GM10248 (cell line): ENCODE data around the gene C1QTNF2.

Experiments used
- CTCF ChIA-PET: fragments of 300-600 bp; sonication (Branson Sonifier 250); formaldehyde crosslinking; extraction: SDS; loops from one replicate; lab custom pipeline; 2021; ENCODE audit warnings: antibody characterized with exemption; lab: Yijun Ruan, JAX
- POLR2A ChIA-PET: fragments of 350-650 bp; sonication (Branson Sonifier 250); formaldehyde crosslinking; extraction: SDS; loops from one replicate; lab custom pipeline; 2020; ENCODE audit warnings: antibody characterized with exemption; lab: Yijun Ruan, JAX
- DNase-seq: peaks from one replicate; pipeline ENCODE4 v3.0.0; 2012; ENCODE audit errors: extremely low spot score
- TF ChIP-seq, protein P1 (sequence below): IDR thresholded peaks from 2 replicates; pipeline ENCODE4 v1.5.1; 2012; ENCODE audit warnings: mild to moderate bottlenecking, low read depth; ENCODE audit errors: extremely low read depth, missing control alignments, control extremely low read depth

C1QTNF2 gene

DNA sequence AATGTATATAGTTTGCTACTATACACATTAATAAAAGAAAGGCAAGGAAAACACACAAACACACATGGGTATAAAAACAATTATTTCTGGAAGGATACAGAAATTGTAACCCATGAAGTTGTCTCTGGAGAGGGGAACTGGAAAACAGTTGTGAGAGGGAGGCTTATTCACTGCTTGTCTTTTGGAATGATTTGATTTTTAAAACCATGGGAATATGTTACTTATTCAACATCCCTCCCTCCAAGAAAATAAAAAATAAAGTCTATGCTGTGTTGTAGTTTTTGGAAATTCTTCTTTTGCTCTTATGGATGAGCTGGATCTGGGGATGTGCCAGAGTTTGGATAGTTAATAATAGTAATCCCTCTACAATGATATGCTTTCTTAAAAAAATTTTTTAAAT lies 6.0 kb upstream of the C1QTNF2 start:
- TF ChIP-seq, protein P1, sequence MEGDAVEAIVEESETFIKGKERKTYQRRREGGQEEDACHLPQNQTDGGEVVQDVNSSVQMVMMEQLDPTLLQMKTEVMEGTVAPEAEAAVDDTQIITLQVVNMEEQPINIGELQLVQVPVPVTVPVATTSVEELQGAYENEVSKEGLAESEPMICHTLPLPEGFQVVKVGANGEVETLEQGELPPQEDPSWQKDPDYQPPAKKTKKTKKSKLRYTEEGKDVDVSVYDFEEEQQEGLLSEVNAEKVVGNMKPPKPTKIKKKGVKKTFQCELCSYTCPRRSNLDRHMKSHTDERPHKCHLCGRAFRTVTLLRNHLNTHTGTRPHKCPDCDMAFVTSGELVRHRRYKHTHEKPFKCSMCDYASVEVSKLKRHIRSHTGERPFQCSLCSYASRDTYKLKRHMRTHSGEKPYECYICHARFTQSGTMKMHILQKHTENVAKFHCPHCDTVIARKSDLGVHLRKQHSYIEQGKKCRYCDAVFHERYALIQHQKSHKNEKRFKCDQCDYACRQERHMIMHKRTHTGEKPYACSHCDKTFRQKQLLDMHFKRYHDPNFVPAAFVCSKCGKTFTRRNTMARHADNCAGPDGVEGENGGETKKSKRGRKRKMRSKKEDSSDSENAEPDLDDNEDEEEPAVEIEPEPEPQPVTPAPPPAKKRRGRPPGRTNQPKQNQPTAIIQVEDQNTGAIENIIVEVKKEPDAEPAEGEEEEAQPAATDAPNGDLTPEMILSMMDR: no peak
- ChIA-PET CTCF (interaction anchor here (2.1 to 2.2 kb wide), 2 partner anchors 15 to 31 kb away, joined by 6 to 7 read pairs; no protein-coding TSS in a partner anchor), POLR2A (no interaction called here)
- no peak for DNase-seq

DNA sequence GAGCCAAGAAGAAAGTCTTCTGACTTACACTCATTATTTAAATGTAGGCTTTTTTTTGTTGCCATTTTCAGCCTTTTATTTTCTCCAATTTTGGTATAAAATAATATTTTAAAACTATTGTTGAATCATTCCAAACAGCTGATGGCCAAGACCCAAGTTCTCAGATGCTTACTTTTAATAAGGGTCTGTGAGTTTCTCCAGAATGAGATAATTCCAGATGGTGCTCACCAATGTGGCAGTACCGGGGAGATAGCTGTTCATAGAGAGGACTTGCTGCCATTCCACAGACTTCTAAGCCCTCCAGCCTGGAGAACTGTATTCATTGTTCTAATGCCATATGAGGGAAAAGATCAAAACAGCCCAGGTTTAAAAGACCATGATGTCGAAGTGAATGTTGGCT lies 5.3 kb upstream of the C1QTNF2 start:
- CTCF ChIA-PET: interaction anchor here (2.1 to 2.2 kb wide), 2 partner anchors 15 to 30 kb away, joined by 6 to 7 read pairs; no protein-coding TSS in a partner anchor
- DNase-seq: no peak
- POLR2A ChIA-PET: no interaction called here
- TF ChIP-seq, protein P1: no peak

DNA sequence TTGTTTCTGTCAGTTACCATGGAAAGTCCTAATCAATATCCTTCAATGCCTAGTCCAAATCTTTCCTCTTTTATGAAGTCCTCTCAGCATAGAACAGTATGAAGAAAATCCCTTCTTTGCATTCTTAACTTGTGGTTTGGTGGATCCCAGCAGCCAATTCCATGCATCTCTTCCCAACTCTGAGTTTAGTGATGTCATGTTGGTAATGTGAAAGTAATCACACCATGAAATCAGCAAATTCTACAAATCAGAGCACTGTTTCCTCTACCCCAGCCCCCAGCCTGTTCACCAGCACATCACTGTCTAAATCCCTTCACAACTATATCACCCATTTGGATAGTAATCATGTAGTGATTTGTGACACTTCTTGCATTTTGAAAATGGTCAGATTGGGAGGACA lies 4.7 kb upstream of the C1QTNF2 start:
- TF ChIP-seq, protein P1: no peak
- DNase-seq: no peak
- ChIA-PET CTCF (no interaction called here), POLR2A (no interaction called here)

DNA sequence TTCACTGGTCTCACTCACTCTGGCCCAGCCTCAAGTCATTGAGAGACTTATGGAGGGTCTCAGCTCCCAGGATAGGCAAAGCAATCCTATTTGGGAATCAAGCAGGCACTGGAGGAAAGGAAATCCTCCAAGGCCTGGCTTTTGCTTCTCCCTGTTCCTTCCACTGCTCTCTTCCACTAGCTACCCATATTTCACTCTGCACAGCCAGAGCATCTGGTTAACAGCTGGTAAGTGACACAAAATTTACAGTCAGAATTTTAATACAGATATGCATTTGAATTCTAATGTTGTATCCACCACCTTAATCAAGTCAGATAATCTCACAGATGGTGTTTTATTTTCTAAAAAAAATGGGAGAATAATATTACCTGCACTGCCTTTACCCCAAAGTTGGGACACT lies 868 bp upstream of the C1QTNF2 start:
- TF ChIP-seq, protein P1: no peak
- no peak for DNase-seq
- CTCF ChIA-PET: interaction anchor here (1.5 to 2.7 kb wide), 3 partner anchors 9 to 26 kb away, joined by 6 to 9 read pairs (median 9); no protein-coding TSS in a partner anchor
- POLR2A ChIA-PET: no interaction called here

DNA sequence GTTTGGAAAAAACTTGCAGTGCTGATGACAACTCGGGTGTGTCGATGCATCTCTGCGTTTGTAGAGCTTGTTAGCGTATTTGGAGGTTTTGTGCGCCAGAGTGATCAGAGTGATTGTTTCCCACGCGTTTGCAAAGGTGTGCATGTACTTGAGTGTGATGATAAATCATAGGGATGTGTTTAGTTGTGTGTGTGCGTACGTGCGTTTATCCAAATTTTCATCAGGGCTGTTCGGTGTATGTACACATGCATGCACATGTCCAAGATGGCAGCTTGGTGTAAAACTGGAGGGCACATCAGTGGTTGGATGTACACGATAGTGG lies 248 bp upstream of the C1QTNF2 start:
- DNase-seq: no peak
- CTCF ChIA-PET: interaction anchor here (1.5 to 2.7 kb wide), 3 partner anchors 9 to 26 kb away, joined by 6 to 9 read pairs (median 9); no protein-coding TSS in a partner anchor
- POLR2A ChIA-PET: no interaction called here
- TF ChIP-seq, protein P1: no peak

DNA sequence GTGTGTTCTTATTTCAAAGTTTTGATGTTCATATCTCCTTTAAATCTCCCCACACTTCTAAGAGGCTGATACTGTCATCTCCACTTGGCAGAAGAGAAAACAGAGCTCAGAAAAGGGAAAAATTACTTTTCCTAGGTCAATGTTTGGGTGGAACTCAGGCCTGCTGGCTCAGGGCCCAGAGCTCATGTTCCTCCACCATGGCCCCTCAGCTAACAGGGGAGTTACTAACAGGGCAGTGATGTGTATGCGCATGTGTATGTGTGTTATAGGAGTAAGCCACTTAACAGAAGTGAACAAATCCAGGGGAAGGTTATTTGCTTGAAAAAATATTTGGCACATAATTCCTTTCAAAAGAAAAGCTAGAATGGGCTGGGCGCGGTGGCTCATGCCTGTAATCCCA lies 2.5 kb downstream of the C1QTNF2 start:
- TF ChIP-seq, protein P1: no peak
- DNase-seq: no peak
- ChIA-PET POLR2A (no interaction called here), CTCF (interaction anchor here (1.8 kb wide), 1 partner anchor 22 kb away, joined by 7 read pairs; no protein-coding TSS in a partner anchor)
